Liver (tissue), 9 donors: ENCODE data around the gene C2CD5. TPM values are rescaled to one million over a fixed set of nuclear protein-coding genes. Genes with fewer than 3 reads are reported as not detected.

ENCODE experiments used
- DNase-seq: peaks from one replicate; pipeline ENCODE4 v3.0.0-alpha.2; 2017; ENCODE audit warnings: low spot score
- H3K27ac ChIP-seq, 2 donors: one replicate each; pipeline ENCODE4 v1.7.0; 2013; ENCODE audit warnings: inconsistent platforms in 2 of 2, low read length in 2 of 2, control low read depth in 1 of 2, low read depth in 1 of 2, mild to moderate bottlenecking in 1 of 2
- H3K27me3 ChIP-seq, 4 donors: one replicate each; pipeline versions ENCODE4 v1.6.1 to v1.7.0; 2013; ENCODE audit warnings: low read length in 3 of 4, inconsistent platforms in 1 of 4, mild to moderate bottlenecking in 1 of 4, moderate library complexity in 1 of 4; ENCODE audit not compliant: control insufficient read depth in 4 of 4, insufficient read depth in 4 of 4
- H3K36me3 ChIP-seq, 4 donors: one replicate each; pipeline versions ENCODE4 v1.6.1 to v1.7.0; 2013; ENCODE audit warnings: low read length in 3 of 4, mild to moderate bottlenecking in 3 of 4, low read depth in 1 of 4, moderate library complexity in 1 of 4; ENCODE audit not compliant: control insufficient read depth in 4 of 4, insufficient read depth in 3 of 4
- H3K4me1 ChIP-seq, 4 donors: one replicate each; pipeline versions ENCODE4 v1.6.1 to v1.7.0; 2013; ENCODE audit warnings: low read length in 3 of 4, mild to moderate bottlenecking in 3 of 4, moderate library complexity in 1 of 4; ENCODE audit not compliant: control insufficient read depth in 4 of 4, insufficient read depth in 4 of 4
- H3K4me3 ChIP-seq, 3 donors: one replicate each; pipeline versions ENCODE4 v1.6.1 to v1.7.0; 2013; ENCODE audit warnings: low read length in 3 of 3, control low read depth in 1 of 3, low read depth in 1 of 3, mild to moderate bottlenecking in 1 of 3
- H3K9ac ChIP-seq, 2 donors: one replicate each; pipeline ENCODE4 v1.7.0; 2013; ENCODE audit warnings: low read length in 2 of 2, mild to moderate bottlenecking in 2 of 2, moderate library complexity in 2 of 2, control low read depth in 1 of 2, low read depth in 1 of 2
- H3K9me3 ChIP-seq, 4 donors: one replicate each; pipeline versions ENCODE4 v1.6.1 to v1.7.0; 2013; ENCODE audit warnings: low read length in 3 of 4; ENCODE audit not compliant: control insufficient read depth in 4 of 4
- CTCF ChIP-seq: fragments of 150-350 bp; IDR thresholded peaks from 2 replicates; pipeline ENCODE4 v1.5.1; 2017; ENCODE audit warnings: improper control_type of control experiment, low read depth, low read length; ENCODE audit not compliant: missing input control
- EGR1 ChIP-seq, 2 donors: IDR thresholded peaks; 2 replicates each; pipeline ENCODE4 v1.6.1; 2016 to 2018; ENCODE audit warnings: antibody characterized with exemption in 2 of 2, low read depth in 2 of 2
- FOXA1 ChIP-seq: IDR thresholded peaks from 2 replicates; pipeline ENCODE4 v1.6.1; 2016; ENCODE audit warnings: antibody characterized with exemption
- FOXA2 ChIP-seq: IDR thresholded peaks from 2 replicates; pipeline ENCODE4 v1.6.1; 2016; ENCODE audit warnings: antibody characterized with exemption
- GABPA ChIP-seq, 2 donors: IDR thresholded peaks in 1 of 2; conservative IDR thresholded peaks in 1 of 2; 2 replicates each; pipeline ENCODE4 v1.6.1; 2016; ENCODE audit warnings: antibody characterized with exemption in 2 of 2, mild to moderate bottlenecking in 1 of 2, moderate library complexity in 1 of 2
- HNF4A ChIP-seq, 2 donors: conservative IDR thresholded peaks; 2 replicates each; pipeline ENCODE4 v1.6.1; 2016; ENCODE audit warnings: antibody characterized with exemption in 2 of 2, mild to moderate bottlenecking in 2 of 2
- HNF4G ChIP-seq: IDR thresholded peaks from 2 replicates; pipeline ENCODE4 v1.6.1; 2016; ENCODE audit warnings: antibody characterized with exemption
- JUND ChIP-seq, 2 donors: IDR thresholded peaks; 2 replicates each; pipeline ENCODE4 v1.6.1; 2016; ENCODE audit warnings: antibody characterized with exemption in 2 of 2
- NR2F2 ChIP-seq: IDR thresholded peaks from 2 replicates; pipeline ENCODE4 v1.6.1; 2016; ENCODE audit warnings: antibody characterized with exemption
- RAD21 ChIP-seq, 2 donors: IDR thresholded peaks; 2 replicates each; pipeline ENCODE4 v1.6.1; 2016; ENCODE audit warnings: antibody characterized with exemption in 2 of 2, mild to moderate bottlenecking in 2 of 2
- RXRA ChIP-seq, 2 donors: IDR thresholded peaks; 2 replicates each; pipeline ENCODE4 v1.6.1; 2017 to 2018; ENCODE audit warnings: antibody characterized with exemption in 2 of 2, mild to moderate bottlenecking in 1 of 2
- SP1 ChIP-seq: IDR thresholded peaks from 2 replicates; pipeline ENCODE4 v1.6.1; 2018; ENCODE audit warnings: antibody characterized with exemption, mild to moderate bottlenecking
- TAF1 ChIP-seq: conservative IDR thresholded peaks from 2 replicates; pipeline ENCODE4 v1.6.1; 2016; ENCODE audit warnings: antibody characterized with exemption, mild to moderate bottlenecking
- YY1 ChIP-seq: IDR thresholded peaks from 2 replicates; pipeline ENCODE4 v1.6.1; 2016; ENCODE audit warnings: antibody characterized with exemption, mild to moderate bottlenecking
- WGBS: extraction: QIAGEN DNeasy Blood & Tissue Kit; methylation state at CpG from one replicate; pipeline ENCODE4 v1.1.7; 2013; 5-methylcytosine and 5-hydroxymethylcytosine counted together
- polyA plus RNA-seq, 2 donors: library from polyadenylated mRNA; stranded (reverse) in 1 of 2; unstranded in 1 of 2; fragments of 200-250 nt in 1 of 2; fragments of >200 nt in 1 of 2; fragmentation: Nextera tagmentation in 1 of 2; extraction: Ambion mirVana in 1 of 2; gene quantifications; one replicate each; pipeline versions ENCODE4 v1.2.1 to v1.2.3, GENCODE V29; 2013 to 2015
- total RNA-seq, 2 donors: library from RNA; depleted of rRNA; stranded (reverse); fragments of >200 nt; gene quantifications; one replicate each; pipeline ENCODE4 v1.2.3, GENCODE V29; 2014
- TF ChIP-seq, protein P1 (sequence below): IDR thresholded peaks from 2 replicates; pipeline ENCODE4 v1.6.1; 2016; ENCODE audit warnings: antibody characterized with exemption
- TF ChIP-seq, protein P2 (sequence below): IDR thresholded peaks from 2 replicates; pipeline ENCODE4 v1.6.1; 2016; ENCODE audit warnings: antibody characterized with exemption
- TF ChIP-seq, protein P3 (sequence below): IDR thresholded peaks from 2 replicates; pipeline ENCODE4 v1.6.1; 2016; ENCODE audit warnings: antibody characterized with exemption, mild to moderate bottlenecking
- TF ChIP-seq, protein P4 (sequence below): IDR thresholded peaks from 2 replicates; pipeline ENCODE4 v1.6.1; 2016; ENCODE audit warnings: antibody characterized with exemption
- donor health status: healthy.
- donor health status: healthy.
- donor health status: healthy.
- donor health status: healthy.
- donor health status: healthy.

Gene C2CD5
- total and polyA plus RNA-seq, 4 donors: 5.8 to 25.0 (median 13.2) TPM

DNA sequence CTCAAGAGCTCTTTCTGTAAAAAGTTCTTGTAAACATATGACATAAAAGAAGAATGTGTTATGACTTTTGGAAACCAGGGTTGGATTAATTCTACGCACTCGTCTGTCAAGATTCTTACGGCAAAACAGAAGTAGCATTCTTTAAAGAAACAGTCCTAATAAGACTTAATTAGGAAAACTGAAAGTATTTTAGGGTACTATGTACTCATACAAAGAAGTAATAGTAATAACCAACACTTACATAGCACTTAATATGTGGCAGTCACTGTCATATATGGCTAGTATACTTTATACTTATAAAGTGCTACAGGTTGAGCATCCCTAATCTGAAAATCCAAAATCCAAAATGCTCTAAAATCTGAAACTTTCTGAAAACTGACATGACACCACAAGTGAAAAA, 136.9 kb downstream of the C2CD5 start:
- H3K27me3 ChIP-seq: peaks cover 0 to 4% (median 0%) of the 10 kb centered on the region in 4 donors
- no peaks in the 10 kb centered on the region for H3K9me3 ChIP-seq
- 88% methylated on average over 3 of the region's 3 CpGs for WGBS
- no peak overlapping the region for H3K27ac ChIP-seq
- no peaks in the 10 kb centered on the region for H3K4me1 ChIP-seq
- DNase-seq: no peak
- no peak overlapping the region for H3K4me3 ChIP-seq
- TF ChIP-seq RXRA (IDR thresholded peaks at IDR 0.05) (no peak), RAD21 (IDR thresholded peaks at IDR 0.05) (no peak), HNF4G (no peak), NR2F2 (no peak), SP1 (no peak), JUND (IDR thresholded peaks at IDR 0.05) (no peak), EGR1 (IDR thresholded peaks at IDR 0.05; ENCODE audit: low read depth in 2 of 2) (no peak), HNF4A (conservative IDR thresholded peaks at IDR 0.05) (no peak), FOXA2 (no peak), GABPA (IDR thresholded peaks at IDR 0.05 in 1 of 2, conservative IDR thresholded peaks at IDR 0.05 in 1 of 2) (no peak), CTCF (no peak), FOXA1 (no peak), TAF1 (no peak), YY1 (no peak)
- TF ChIP-seq, protein P1, sequence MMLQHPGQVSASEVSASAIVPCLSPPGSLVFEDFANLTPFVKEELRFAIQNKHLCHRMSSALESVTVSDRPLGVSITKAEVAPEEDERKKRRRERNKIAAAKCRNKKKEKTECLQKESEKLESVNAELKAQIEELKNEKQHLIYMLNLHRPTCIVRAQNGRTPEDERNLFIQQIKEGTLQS: no peak
- TF ChIP-seq, protein P2, sequence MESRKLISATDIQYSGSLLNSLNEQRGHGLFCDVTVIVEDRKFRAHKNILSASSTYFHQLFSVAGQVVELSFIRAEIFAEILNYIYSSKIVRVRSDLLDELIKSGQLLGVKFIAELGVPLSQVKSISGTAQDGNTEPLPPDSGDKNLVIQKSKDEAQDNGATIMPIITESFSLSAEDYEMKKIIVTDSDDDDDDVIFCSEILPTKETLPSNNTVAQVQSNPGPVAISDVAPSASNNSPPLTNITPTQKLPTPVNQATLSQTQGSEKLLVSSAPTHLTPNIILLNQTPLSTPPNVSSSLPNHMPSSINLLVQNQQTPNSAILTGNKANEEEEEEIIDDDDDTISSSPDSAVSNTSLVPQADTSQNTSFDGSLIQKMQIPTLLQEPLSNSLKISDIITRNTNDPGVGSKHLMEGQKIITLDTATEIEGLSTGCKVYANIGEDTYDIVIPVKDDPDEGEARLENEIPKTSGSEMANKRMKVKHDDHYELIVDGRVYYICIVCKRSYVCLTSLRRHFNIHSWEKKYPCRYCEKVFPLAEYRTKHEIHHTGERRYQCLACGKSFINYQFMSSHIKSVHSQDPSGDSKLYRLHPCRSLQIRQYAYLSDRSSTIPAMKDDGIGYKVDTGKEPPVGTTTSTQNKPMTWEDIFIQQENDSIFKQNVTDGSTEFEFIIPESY: no peak
- TF ChIP-seq, protein P3, sequence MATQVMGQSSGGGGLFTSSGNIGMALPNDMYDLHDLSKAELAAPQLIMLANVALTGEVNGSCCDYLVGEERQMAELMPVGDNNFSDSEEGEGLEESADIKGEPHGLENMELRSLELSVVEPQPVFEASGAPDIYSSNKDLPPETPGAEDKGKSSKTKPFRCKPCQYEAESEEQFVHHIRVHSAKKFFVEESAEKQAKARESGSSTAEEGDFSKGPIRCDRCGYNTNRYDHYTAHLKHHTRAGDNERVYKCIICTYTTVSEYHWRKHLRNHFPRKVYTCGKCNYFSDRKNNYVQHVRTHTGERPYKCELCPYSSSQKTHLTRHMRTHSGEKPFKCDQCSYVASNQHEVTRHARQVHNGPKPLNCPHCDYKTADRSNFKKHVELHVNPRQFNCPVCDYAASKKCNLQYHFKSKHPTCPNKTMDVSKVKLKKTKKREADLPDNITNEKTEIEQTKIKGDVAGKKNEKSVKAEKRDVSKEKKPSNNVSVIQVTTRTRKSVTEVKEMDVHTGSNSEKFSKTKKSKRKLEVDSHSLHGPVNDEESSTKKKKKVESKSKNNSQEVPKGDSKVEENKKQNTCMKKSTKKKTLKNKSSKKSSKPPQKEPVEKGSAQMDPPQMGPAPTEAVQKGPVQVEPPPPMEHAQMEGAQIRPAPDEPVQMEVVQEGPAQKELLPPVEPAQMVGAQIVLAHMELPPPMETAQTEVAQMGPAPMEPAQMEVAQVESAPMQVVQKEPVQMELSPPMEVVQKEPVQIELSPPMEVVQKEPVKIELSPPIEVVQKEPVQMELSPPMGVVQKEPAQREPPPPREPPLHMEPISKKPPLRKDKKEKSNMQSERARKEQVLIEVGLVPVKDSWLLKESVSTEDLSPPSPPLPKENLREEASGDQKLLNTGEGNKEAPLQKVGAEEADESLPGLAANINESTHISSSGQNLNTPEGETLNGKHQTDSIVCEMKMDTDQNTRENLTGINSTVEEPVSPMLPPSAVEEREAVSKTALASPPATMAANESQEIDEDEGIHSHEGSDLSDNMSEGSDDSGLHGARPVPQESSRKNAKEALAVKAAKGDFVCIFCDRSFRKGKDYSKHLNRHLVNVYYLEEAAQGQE: no peak
- TF ChIP-seq, protein P4, sequence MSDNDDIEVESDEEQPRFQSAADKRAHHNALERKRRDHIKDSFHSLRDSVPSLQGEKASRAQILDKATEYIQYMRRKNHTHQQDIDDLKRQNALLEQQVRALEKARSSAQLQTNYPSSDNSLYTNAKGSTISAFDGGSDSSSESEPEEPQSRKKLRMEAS: no peak
- no peaks in the 10 kb centered on the region for H3K36me3 ChIP-seq
- no peak overlapping the region for H3K9ac ChIP-seq
